SK-N-MC (cell line): Measurements from ENCODE around the gene PFN3.

Source experiments
- EZH2 ChIP-seq: fragments of 200-600 bp; sonication (generic); IDR thresholded peaks from one replicate; pipeline ENCODE4 v1.6.1; 2017; ENCODE audit warnings: antibody characterized with exemption
- POLR2AphosphoS5 ChIP-seq: IDR thresholded peaks from 2 replicates; pipeline ENCODE4 v1.6.1; 2012; ENCODE audit warnings: mild to moderate bottlenecking, low read depth, low read length, borderline replicate concordance

GRCh38 chr5:177405312-177405711 is 4.9 kb upstream of the PFN3 start:
- TF ChIP-seq POLR2AphosphoS5 (no peak), EZH2 (no peak)
